Activated B cell treated with CpG ODN at 0.5 μM for 24 hours (primary cell): ENCODE results near the gene MBNL1. TPM values are rescaled to one million over a fixed set of nuclear protein-coding genes. Genes with fewer than 3 reads are reported as not detected.

Experiments
- ATAC-seq: fragments of 200-7000 bp; cut with Tn5 transposase; one replicate; pipeline ENCODE4 v1.10.0; 2021; ENCODE audit warnings: low read depth, mild to moderate bottlenecking, moderate library complexity
- CTCF ChIA-PET: fragments of 350-600 bp; sonication (Branson Sonifier 250); formaldehyde crosslinking; loops from one replicate; lab custom pipeline; 2021; ENCODE audit warnings: antibody characterized with exemption; lab: Charles Lee
- POLR2A ChIA-PET: fragments of 350-600 bp; sonication (Branson Sonifier 250); formaldehyde crosslinking; loops from one replicate; lab custom pipeline; 2021; ENCODE audit warnings: antibody characterized with exemption; lab: Charles Lee
- DNase-seq: peaks from one replicate; pipeline ENCODE4 v3.0.0; 2022
- H3K27ac Mint-ChIP-seq: one replicate; pipeline ENCODE4 v1.8.0; 2020; ENCODE audit warnings: mixed read lengths
- H3K27me3 Mint-ChIP-seq: one replicate; pipeline ENCODE4 v1.8.0; 2021; ENCODE audit warnings: mixed read lengths
- H3K36me3 Mint-ChIP-seq: one replicate; pipeline ENCODE4 v1.8.0; 2021; ENCODE audit warnings: low read depth, mixed read lengths
- H3K4me1 Mint-ChIP-seq: one replicate; pipeline ENCODE4 v1.8.0; 2021; ENCODE audit warnings: mixed read lengths
- H3K4me3 Mint-ChIP-seq: one replicate; pipeline ENCODE4 v1.8.0; 2020; ENCODE audit warnings: mild to moderate bottlenecking, mixed read lengths
- H3K9me3 Mint-ChIP-seq: one replicate; pipeline ENCODE4 v1.8.0; 2020; ENCODE audit warnings: mixed read lengths
- CTCF ChIP-seq: fragments of 200-600 bp; IDR thresholded peaks from one replicate; pipeline ENCODE4 v1.8.0; 2022; ENCODE audit warnings: antibody characterized with exemption, mild to moderate bottlenecking
- intact Hi-C: fragments of 100-400 bp; cut with micrococcal nuclease; formaldehyde crosslinking; loops from one replicate; pipeline ENCODE4 v1.15.1; 2024
- total RNA-seq: library from RNA; stranded (reverse); gene quantifications from 2 replicates; pipeline ENCODE4 v1.2.3, GENCODE V29; 2022

The MBNL1 gene
- total RNA-seq, 1 donor from 2014 or later: 561 TPM

GRCh38 chr3:152272771-152273242 is 4.1 kb downstream of the MBNL1 start:
- Mint-ChIP-seq H3K36me3 (peaks cover 56% of the 10 kb centered on the region), H3K27me3 (no peaks in the 10 kb centered on the region), H3K4me1 (peaks cover 66% of the 10 kb centered on the region), H3K27ac (peak overlapping the region; percentile 59), H3K4me3 (peak overlapping the region; percentile 69), H3K9me3 (peaks cover 2% of the 10 kb centered on the region)
- DNase-seq (no peak), ATAC-seq (no peak)
- ChIA-PET POLR2A (interaction anchor here (0.6 to 7.3 kb wide), 7 partner anchors 8 to 79 kb away, joined by 3 to 185 read pairs (median 4); no protein-coding TSS in a partner anchor), CTCF (interaction anchor here (1.1 to 1.8 kb wide), 2 partner anchors 89 to 171 kb away, joined by 4 to 9 read pairs; no protein-coding TSS in a partner anchor)
- intact Hi-C loops: no loop called here
- TF ChIP-seq CTCF: no peak

- Mint-ChIP-seq H3K27me3 (no peaks in the 10 kb centered on the region), H3K36me3 (peaks cover 32% of the 10 kb centered on the region), H3K9me3 (peaks cover 2% of the 10 kb centered on the region), H3K4me1 (peaks cover 87% of the 10 kb centered on the region), H3K27ac (peak overlapping the region; percentile 74), H3K4me3 (peak overlapping the region; percentile 61)
- peak; percentile 19 for ATAC-seq
- POLR2A ChIA-PET: interaction anchor here (0.8 to 1.2 kb wide), 4 partner anchors 8 to 83 kb away, joined by 3 to 8 read pairs (median 6); partner anchors contain the start of gene MBNL1
- intact Hi-C loops: no loop called here
- CTCF ChIA-PET: interaction anchor here (2.2 kb wide), 1 partner anchor 93 kb away, joined by 6 read pairs; no protein-coding TSS in a partner anchor
- no peak for DNase-seq
- TF ChIP-seq CTCF: no peak
Observed at GRCh38 chr3:152276681-152277080, 8.0 kb downstream of the MBNL1 start.

GRCh38 chr3:152277198-152277597 is 8.5 kb downstream of the MBNL1 start:
- no peak overlapping the region for H3K4me3 Mint-ChIP-seq
- no peak overlapping the region for H3K27ac Mint-ChIP-seq
- H3K4me1 Mint-ChIP-seq: peaks cover 87% of the 10 kb centered on the region
- POLR2A ChIA-PET: interaction anchor here (1.1 kb wide), 1 partner anchor 8 kb away, joined by 4 read pairs; the partner anchor contains the start of gene MBNL1
- no peak for DNase-seq
- CTCF ChIA-PET: interaction anchor here (2.2 kb wide), 1 partner anchor 93 kb away, joined by 6 read pairs; no protein-coding TSS in a partner anchor
- intact Hi-C loops: no loop called here
- no peak for ATAC-seq
- no peak for TF ChIP-seq CTCF
- H3K36me3 Mint-ChIP-seq: peaks cover 30% of the 10 kb centered on the region
- peaks cover 2% of the 10 kb centered on the region for H3K9me3 Mint-ChIP-seq
- H3K27me3 Mint-ChIP-seq: no peaks in the 10 kb centered on the region

- Mint-ChIP-seq H3K4me3 (peak overlapping the region; percentile 21), H3K4me1 (peaks cover 86% of the 10 kb centered on the region), H3K36me3 (peaks cover 17% of the 10 kb centered on the region), H3K27me3 (no peaks in the 10 kb centered on the region), H3K9me3 (no peaks in the 10 kb centered on the region), H3K27ac (peak overlapping the region; percentile 42)
- no peak for DNase-seq
- ATAC-seq: no peak
- no peak for TF ChIP-seq CTCF
- CTCF ChIA-PET: interaction anchor here (2.3 kb wide), 1 partner anchor 95 kb away, joined by 8 read pairs; no protein-coding TSS in a partner anchor
- intact Hi-C loops: loop anchor here (1.0 kb wide), 2 partner anchors 8 kb away; no protein-coding TSS in a partner anchor
- POLR2A ChIA-PET: interaction anchor here (5.3 kb wide), 1 partner anchor 9 kb away, joined by 32 read pairs; the partner anchor contains the start of gene MBNL1
Observed at GRCh38 chr3:152278756-152279427, 10.2 kb downstream of the MBNL1 start.

- Mint-ChIP-seq H3K27ac (no peak overlapping the region), H3K9me3 (no peaks in the 10 kb centered on the region), H3K4me3 (peak overlapping the region; percentile 47), H3K27me3 (no peaks in the 10 kb centered on the region), H3K4me1 (peaks cover 85% of the 10 kb centered on the region), H3K36me3 (peaks cover 14% of the 10 kb centered on the region)
- DNase-seq: no peak
- POLR2A ChIA-PET: interaction anchor here (1.1 to 5.3 kb wide), 2 partner anchors 10 to 75 kb away, joined by 3 to 32 read pairs; partner anchors contain the start of gene MBNL1
- ATAC-seq: no peak
- no peak for TF ChIP-seq CTCF
- CTCF ChIA-PET: interaction anchor here (2.3 kb wide), 1 partner anchor 96 kb away, joined by 8 read pairs; no protein-coding TSS in a partner anchor
- intact Hi-C loops: loop anchor here (1.0 kb wide), 2 partner anchors 8 kb away; no protein-coding TSS in a partner anchor
Observed at GRCh38 chr3:152279479-152279878, 10.8 kb downstream of the MBNL1 start.
